Activated CD8-positive, alpha-beta memory T cell treated with anti-CD3 and anti-CD28 coated beads for 1 hour (primary cell): Measurements from ENCODE around the gene KRTAP21-3.

Experiments
- DNase-seq, 2 donors: peaks; one replicate each; pipeline ENCODE4 v3.0.0-alpha.2; 2020; ENCODE audit warnings: low read depth in 1 of 2; ENCODE audit errors: extremely low read depth in 1 of 2

The KRTAP21-3 gene

GRCh38 chr21:30668776-30669175 lies 49.8 kb downstream of the KRTAP21-3 start:
- DNase-seq: no peak
